ENCODE data around the gene DOCK8. TPM values are rescaled to one million over a fixed set of nuclear protein-coding genes. Genes with fewer than 3 reads are reported as not detected.

Gene DOCK8
- total RNA-seq, 1 experiment from 2014 or later, result 1.4 TPM

- H3K18ac ChIP-seq (ENCODE audit: insufficient read length, low read depth, low read length), result no peak overlapping the region
- peaks cover 0 to 4% (median 4%) of the 10 kb centered on the region in 3 experiments; a peak in 2 of 7 replicates for H3K36me3 Mint-ChIP-seq (ENCODE audit: insufficient read depth in 1 of 3, low read depth in 3 of 3)
- no peak overlapping the region for H4K5ac ChIP-seq (ENCODE audit: insufficient read length, low read depth, low read length)
- H3K9me3 Mint-ChIP-seq, result peaks cover 0 to 2% of the 10 kb centered on the region in 2 experiments; a peak in 2 of 5 replicates
- no peak overlapping the region for H2AFZ ChIP-seq (ENCODE audit: low read length)
- H4K91ac ChIP-seq (ENCODE audit: insufficient read length, low read depth, low read length), result no peak overlapping the region
- no peaks in the 10 kb centered on the region for H3K27me3 ChIP-seq (ENCODE audit: insufficient read depth, low read length)
- no peak overlapping the region for H3K4me2 ChIP-seq (ENCODE audit: insufficient read depth, insufficient read length, low read length)
- no peak overlapping the region for H3K14ac ChIP-seq (ENCODE audit: insufficient read depth, low read length)
- no peak overlapping the region for H2BK120ac ChIP-seq (ENCODE audit: low read depth, low read length, poor library complexity, severe bottlenecking)
- no peak overlapping the region for H3K4me3 Mint-ChIP-seq
- no peaks in the 10 kb centered on the region for H3K79me1 ChIP-seq (ENCODE audit: insufficient read depth, low read depth, low read length, poor library complexity, severe bottlenecking)
- H3K9me3 ChIP-seq (ENCODE audit: control insufficient read depth, low read depth, low read length), result peaks cover 6% of the 10 kb centered on the region
- H2BK15ac ChIP-seq (ENCODE audit: low read depth, low read length), result no peak overlapping the region
- H3K4me1 ChIP-seq (ENCODE audit: insufficient read depth, low read length), result no peaks in the 10 kb centered on the region
- no peaks in the 10 kb centered on the region for H3K23me2 ChIP-seq (ENCODE audit: insufficient read length, low read depth, low read length, poor library complexity, severe bottlenecking)
- no peaks in the 10 kb centered on the region for H4K20me1 ChIP-seq (ENCODE audit: control insufficient read depth, insufficient read depth, insufficient read length)
- H3K79me2 ChIP-seq (ENCODE audit: insufficient read depth, low read length), result no peaks in the 10 kb centered on the region
- no peak overlapping the region for H3T11ph ChIP-seq (ENCODE audit: low read length)
- H2BK12ac ChIP-seq (ENCODE audit: insufficient read length, low read depth, low read length), result no peak overlapping the region
- H3K27me3 Mint-ChIP-seq (ENCODE audit: low read depth), result no peaks in the 10 kb centered on the region; the same call in 1 of the 2 replicates
- H2BK20ac ChIP-seq (ENCODE audit: low read depth, low read length, poor library complexity, severe bottlenecking), result no peak overlapping the region
- no peak overlapping the region for H3K56ac ChIP-seq (ENCODE audit: insufficient read length, low read depth, low read length)
- H3K23ac ChIP-seq (ENCODE audit: insufficient read length, low read depth, low read length), result no peak overlapping the region
- TF ChIP-seq CTCF (conservative IDR thresholded peaks at IDR 0.05), result no peak
- H4K8ac ChIP-seq (replicated peaks; ENCODE audit: insufficient read length, low read depth, low read length), result no peak overlapping the region
- no peak overlapping the region for H3K4ac ChIP-seq (ENCODE audit: low read depth, low read length)
- H3K4me1 Mint-ChIP-seq, result no peaks in the 10 kb centered on the region; a peak in 1 of 4 replicates
- H3K9ac ChIP-seq (ENCODE audit: extremely low read depth, insufficient read length, low read length), result no peak overlapping the region
- H3K27ac Mint-ChIP-seq, result no peak overlapping the region
- no peak overlapping the region for H2AK5ac ChIP-seq (ENCODE audit: insufficient read length, low read length)
- H3K27ac ChIP-seq (ENCODE audit: insufficient read length, low read depth, low read length), result no peak overlapping the region
- WGBS (ENCODE audit: extremely low coverage, insufficient read length, low lambda C conversion rate), result no CpG with 5 or more reads among the region's 7 CpGs
- no peak overlapping the region for H2BK5ac ChIP-seq (ENCODE audit: insufficient read length, low read length)
- DNase-seq, result no peak
These were observed 274.8 kb downstream of the DOCK8 start for GRCh38 chr9:489198-490197.
